SH-SY5Y (cell line): ENCODE measurements around the gene MBNL1.

Experiments
- GATA2 ChIP-seq: IDR thresholded peaks from 2 replicates; pipeline ENCODE4 v1.6.1; 2011; ENCODE audit warnings: mild to moderate bottlenecking, low read depth, low read length
- GATA3 ChIP-seq: IDR thresholded peaks from 2 replicates; pipeline ENCODE4 v1.6.1; 2011; ENCODE audit warnings: low read depth, mild to moderate bottlenecking, low read length, moderate library complexity

Gene MBNL1

DNA sequence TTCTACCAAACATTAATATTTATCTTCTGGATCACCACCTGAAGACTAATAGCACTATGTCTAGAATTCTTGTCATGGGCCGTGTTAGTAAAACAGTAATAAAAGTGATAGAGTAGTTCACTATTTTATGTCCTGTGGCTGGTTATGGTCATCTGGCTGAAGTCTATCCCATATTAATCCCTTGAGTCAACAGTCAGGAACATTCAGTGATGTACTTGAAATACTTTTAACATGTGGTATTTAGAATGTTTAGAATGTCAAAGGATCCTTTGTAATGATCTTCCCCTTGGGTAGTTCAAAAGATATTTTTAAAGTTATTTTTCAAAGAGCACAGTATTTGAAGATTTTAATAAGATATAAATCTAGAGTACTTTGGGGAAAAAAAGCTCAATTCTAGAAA lies 117.0 kb downstream of the MBNL1 start:
- TF ChIP-seq GATA3: no peak
- no peak for TF ChIP-seq GATA2

DNA sequence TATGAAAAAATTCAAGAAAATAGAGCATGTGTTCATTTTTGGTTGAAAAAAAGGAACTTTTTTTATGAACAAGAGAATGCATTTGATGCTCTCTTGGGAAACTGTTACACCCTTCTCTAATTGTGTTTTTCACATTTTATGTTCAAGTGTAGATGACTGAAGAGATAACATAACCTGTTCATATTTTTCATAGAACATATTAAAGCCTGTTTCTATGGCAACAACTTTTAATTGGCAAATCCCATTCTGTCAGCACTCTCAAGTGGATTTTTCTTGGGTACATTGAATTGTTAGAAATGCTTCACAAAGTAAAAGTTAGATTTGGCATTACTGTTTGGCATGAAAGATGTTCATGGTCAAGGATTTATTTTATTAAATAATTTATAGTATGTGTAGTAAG lies 117.5 kb downstream of the MBNL1 start:
- TF ChIP-seq GATA3 (no peak), GATA2 (no peak)

DNA sequence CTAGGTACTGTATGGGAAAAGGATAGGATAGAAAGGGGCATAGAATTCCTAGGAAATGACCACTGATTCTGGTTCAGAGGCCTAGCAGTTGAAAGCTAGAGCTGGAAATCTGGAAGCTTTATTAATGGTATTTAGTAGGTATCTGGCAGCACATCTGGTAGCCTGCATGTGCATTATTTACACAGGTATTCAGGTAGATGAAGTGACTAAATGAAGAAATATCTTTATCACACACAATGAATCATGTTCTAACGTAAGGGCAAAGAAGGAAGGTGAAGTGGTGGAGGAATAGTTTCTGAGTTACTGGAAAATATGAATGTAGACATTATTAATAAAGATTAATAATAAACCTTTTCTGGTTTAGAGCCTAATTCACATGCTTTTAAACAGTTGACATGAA lies 119.9 kb downstream of the MBNL1 start:
- TF ChIP-seq GATA3: no peak

DNA sequence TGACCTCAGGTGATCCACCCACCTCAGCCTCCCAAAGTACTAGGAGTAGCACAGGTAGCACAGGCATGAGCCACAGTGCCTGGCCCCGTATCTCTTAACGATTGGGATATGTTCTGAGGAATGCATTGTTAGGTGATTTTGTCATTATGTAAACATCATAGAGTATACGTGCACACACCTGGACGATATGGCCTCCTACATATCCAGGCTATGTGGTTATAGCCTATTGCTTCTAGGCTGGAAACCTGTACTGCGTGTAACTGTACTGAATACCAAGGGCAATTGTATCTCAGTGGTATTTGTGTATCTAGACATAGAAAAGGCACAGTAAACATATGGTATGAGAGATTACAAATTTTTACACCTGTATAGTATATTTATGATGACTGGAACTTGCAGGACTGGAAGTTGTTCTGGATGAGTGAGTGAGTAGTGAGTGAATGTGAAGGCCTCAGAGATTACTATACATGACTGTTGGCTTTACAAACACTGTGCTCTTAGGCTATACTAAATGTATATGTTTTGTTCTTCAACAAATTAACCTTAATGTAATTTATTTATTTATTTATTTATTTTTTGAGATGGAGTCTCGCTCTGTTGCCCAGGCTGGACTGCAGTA lies 120.7 kb downstream of the MBNL1 start:
- TF ChIP-seq GATA2 (no peak), GATA3 (no peak)

DNA sequence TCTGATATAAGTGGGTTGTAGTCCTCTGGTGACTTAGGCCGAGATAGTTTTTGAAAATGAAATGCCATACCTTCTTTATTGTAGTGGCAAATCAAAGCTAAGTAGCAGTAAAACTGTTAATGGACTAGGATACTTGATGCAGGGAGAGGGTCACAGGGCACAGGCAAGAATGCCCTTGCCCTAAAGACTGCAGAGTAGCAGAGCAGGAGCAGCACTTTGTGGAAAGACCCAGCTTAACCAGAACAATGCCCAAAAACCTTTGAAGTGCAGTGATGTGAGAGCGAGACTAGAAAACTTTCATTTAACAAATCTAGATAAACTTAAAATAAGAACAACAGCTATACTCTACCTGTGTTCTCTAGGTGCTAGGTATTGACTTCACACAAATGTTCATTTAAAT lies 121.9 kb downstream of the MBNL1 start:
- TF ChIP-seq GATA2: no peak
- no peak for TF ChIP-seq GATA3

DNA sequence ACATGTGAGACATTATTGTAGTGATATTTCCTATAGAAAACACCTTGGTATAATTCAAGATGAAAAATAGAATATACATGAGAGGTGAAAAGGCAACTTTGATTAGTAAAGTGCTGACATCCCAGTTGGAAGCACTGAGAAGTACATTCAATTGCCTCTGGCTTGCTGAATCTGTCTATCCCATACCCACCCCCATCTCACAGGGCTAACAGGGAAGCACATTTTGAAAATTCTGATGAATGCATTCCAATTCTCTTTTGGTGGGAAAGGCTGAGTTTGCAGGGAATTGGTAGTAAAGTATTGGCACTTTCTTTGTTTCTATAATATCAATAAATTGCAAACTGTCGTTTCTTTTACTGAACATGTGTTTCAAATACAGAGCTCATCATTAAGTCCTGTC lies 122.9 kb downstream of the MBNL1 start:
- TF ChIP-seq GATA3 (no peak), GATA2 (no peak)

DNA sequence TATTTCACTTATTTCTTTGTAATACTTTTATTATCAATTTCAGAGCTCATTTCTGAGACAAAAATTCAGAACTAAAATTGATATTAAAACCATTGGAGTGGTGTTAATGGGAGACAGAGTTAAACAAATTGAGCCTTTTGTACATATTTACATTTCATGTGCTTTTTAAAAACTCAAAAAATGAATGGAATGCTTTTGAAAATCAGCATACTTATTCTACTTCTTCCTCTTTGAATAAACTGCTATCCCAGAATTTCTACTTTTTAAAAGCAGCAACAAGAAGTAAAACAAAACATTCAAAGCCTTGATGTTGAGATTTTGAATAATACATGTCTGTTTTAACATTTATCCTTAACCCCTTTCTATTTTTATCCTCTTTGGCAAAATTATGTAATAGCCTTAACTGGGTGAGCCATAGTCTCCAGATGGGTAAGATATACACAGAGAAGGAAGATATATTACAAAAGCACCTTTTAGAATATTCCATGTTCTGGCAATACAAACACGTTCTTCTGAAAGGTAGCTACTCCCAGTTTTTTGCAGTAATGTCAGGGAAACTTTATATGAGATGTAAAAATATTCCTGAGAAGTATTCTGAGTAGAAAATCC lies 123.6 kb downstream of the MBNL1 start:
- TF ChIP-seq GATA2: no peak
- TF ChIP-seq GATA3: no peak

DNA sequence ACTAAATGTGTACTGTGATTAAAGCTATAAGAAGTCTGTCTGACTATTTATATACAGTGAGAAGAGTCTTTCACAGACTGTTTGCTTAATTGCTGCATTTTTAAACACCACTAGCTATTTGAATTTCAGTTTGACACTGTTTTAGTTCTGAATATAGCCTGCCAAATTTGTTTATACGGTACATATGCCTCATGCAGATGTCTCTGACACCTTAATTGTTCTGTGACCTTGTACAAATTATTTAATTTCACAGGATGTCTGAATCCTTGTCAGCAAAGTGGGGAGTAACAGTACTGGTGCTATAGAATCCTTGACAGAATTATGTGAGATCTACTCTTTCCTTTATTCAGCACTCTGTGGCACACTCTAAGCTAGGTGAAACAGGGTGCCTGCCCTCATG lies 125.5 kb downstream of the MBNL1 start:
- TF ChIP-seq GATA3: no peak
- TF ChIP-seq GATA2: no peak

DNA sequence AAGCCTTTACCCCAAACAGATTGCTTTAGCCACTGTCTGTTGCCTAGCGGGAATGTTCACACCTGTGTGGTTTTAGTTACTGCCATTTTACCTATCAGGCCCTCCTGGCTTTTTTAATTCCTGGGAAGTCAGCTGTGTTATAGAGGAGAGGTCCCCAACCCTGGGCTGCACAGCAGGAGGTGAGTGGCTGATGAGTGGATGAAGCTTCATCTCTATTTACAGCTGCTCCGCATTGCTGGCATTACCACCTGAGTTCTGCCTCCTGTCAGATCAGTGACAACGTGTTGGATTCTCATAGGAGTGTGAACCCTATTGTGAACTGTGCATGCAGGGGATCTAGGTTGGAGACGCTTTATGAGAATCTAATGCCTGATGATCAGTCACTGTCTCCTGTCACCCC lies 127.0 kb downstream of the MBNL1 start:
- TF ChIP-seq GATA2 (no peak), GATA3 (no peak)

DNA sequence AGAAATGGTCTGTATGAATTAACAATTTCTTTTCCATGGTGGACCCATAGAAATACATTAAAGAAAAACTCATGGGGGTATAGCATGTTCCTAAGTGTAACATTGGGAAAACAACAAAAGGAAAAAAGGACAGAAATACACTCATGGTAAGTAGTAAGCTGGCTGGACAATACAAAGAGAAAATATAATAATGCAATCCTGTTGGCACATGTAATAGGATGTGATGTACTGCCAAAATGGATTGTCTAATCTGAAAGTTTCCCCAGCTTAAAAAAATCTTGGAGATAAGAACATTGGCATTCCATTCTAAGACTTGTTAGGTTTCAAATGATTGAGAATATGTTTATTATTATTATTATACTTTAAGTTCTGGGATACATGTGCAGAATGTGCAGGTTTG lies 128.1 kb downstream of the MBNL1 start:
- no peak for TF ChIP-seq GATA2
- no peak for TF ChIP-seq GATA3

DNA sequence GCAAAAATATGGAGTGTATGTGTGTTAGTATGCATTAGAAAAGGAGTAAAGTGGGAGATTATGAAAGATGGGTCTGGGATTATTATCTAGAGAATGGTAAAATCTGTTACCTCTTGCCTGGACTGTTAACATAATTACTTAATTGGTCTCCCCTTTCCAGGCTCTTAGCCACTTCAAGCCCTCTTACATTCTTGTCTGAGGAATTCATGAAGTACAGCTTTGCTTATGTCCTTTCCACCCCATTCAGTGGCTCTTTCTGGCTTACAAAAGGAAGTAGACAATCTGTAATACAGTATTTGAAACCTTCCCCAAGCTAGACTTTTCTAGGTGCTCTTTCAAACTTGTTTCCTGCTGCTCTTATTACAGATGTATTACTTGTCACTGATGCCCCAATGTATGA lies 129.8 kb downstream of the MBNL1 start:
- TF ChIP-seq GATA3 (no peak), GATA2 (no peak)

DNA sequence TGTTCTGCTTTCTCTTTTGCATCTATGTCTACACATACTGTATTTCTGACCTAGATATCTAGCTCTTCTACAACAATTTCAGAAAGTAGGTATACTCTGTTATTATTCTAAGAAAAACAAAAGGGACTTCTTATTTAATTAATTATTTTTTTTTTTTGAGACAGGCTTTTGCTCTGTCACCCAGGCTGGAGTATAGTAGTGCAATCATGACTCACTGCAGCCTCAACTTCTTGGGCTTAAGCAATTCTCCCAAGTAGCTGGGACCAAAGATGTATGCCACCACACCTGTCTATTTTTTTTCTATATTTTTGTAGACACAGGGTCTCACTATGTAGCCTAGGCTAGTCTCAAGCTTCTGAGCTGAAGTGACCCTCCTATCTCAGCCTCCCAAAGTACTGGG lies 130.6 kb downstream of the MBNL1 start:
- no peak for TF ChIP-seq GATA3
- no peak for TF ChIP-seq GATA2

DNA sequence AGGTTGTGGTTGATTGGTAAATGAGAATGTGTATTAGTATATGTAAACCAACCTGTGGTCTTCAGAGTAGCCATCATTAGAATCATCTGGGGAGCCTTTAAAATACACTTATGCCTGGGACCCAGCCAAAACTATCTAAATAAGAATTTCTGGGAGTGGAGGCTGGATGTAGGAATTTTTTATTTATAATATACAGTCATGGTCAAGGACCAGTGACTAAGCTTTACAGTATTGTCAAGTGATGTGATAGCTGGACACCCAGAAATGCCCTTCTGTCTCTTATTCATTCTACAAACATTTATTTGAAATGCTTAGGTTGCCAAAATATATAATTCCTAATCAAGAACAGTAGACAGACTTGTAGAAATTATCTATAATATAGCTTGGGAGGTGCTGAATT lies 132.2 kb downstream of the MBNL1 start:
- TF ChIP-seq GATA2: no peak
- no peak for TF ChIP-seq GATA3

DNA sequence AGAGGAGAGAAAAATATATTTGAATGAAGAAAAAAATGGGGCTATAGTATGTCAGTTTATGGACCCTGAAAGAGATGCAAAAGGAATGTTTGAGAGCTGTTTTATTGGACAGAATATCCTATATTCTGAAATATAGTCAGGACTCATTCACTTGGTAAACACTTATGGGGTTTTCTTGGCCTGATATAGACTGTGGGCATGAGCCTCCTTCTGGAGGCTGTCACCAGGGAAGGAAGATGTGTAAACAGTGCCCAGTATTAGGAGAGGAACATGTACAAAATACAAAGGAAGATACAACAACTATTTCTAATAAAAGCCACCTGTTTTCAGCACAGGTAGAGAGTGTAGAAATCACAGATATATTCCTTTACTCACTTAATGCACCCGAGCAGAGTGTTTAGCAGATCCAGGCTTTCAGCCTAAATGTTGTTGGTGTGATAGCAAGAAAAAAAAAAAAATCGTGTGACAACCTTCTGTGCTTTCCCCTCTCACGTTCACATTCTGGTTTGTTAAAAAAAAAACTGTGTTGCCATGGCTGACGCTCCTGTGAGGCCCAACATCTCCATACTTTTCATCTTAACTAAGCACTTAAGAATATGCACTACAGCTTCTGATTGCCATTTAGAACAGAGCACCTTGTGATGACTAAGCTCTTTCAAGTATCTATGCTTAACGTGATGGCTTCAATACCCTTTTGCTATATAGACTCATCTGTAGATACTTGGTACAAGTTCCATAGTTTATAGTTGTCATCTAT lies 134.1 kb downstream of the MBNL1 start:
- TF ChIP-seq GATA2 (no peak), GATA3 (no peak)

DNA sequence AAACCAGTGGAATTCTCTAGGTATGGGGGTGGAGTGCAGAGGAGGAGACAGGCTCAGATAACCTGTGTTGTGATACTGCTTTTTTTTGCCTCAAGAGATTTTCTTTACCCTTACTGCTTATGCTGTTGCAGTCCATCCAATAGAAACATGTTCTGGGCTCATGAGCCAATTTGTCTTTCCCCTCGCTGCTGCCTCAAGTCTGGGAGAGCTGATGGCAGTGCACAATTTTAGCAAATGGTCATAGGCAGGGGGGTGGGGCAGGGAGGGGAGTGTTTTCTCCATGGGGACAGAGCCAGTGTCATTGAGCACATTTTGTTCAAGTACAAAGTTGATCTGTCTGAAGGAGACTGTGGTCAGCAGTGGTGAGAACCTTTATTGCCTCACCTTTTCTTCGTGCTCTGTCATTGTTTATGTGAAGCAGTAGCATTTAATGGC lies 134.9 kb downstream of the MBNL1 start:
- TF ChIP-seq GATA3 (no peak), GATA2 (no peak)
